ENCODE data around the gene CYP4F3.

- TF ChIP-seq, protein P1, sequence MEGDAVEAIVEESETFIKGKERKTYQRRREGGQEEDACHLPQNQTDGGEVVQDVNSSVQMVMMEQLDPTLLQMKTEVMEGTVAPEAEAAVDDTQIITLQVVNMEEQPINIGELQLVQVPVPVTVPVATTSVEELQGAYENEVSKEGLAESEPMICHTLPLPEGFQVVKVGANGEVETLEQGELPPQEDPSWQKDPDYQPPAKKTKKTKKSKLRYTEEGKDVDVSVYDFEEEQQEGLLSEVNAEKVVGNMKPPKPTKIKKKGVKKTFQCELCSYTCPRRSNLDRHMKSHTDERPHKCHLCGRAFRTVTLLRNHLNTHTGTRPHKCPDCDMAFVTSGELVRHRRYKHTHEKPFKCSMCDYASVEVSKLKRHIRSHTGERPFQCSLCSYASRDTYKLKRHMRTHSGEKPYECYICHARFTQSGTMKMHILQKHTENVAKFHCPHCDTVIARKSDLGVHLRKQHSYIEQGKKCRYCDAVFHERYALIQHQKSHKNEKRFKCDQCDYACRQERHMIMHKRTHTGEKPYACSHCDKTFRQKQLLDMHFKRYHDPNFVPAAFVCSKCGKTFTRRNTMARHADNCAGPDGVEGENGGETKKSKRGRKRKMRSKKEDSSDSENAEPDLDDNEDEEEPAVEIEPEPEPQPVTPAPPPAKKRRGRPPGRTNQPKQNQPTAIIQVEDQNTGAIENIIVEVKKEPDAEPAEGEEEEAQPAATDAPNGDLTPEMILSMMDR (IDR thresholded peaks at IDR 0.05; ENCODE audit: low read length): no peak
- no peak for TF ChIP-seq EZH2 (IDR thresholded peaks at IDR 0.05; ENCODE audit: borderline replicate concordance, low read length)
These were observed 15.8 kb downstream of the CYP4F3 start for GRCh38 chr19:15656467-15656866.
